ENCODE measurements around the gene IL15.

DNA sequence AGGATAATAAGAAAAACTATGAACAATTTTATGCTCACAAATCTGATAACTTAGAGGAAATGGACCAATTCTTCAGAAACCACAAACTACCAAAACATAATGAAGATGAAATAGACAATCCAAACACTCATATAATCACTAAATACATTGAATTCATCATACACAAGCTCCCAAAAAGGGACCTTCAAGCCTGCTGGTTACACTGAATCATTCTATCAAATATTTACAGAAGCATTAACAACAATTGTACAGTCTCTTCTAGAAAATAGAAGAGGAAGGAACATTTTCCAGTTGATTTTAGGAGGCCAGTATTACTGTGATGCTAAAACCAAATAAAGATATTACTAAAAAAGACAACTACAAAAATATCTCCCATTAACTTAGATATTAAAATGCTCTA lies 88.3 kb downstream of the IL15 start:
- no peak for TF ChIP-seq CTCF (IDR thresholded peaks at IDR 0.05; ENCODE audit: low read depth, low read length, poor library complexity, severe bottlenecking)
- TF ChIP-seq EZH2phosphoT487 (IDR thresholded peaks at IDR 0.05; ENCODE audit: borderline replicate concordance, low read length), result no peak

Data from DOHH2 (cell line).